ENCODE data around the gene SMAD2.
"Not testable (repeated sequence)": the region's sequence is repeated elsewhere in the genome, so short reads cannot be mapped to it uniquely, and the experiment has no call there.

The SMAD2 gene
- 95.7 to 145 reads per million in 2 donors for total RNA-seq

DNA sequence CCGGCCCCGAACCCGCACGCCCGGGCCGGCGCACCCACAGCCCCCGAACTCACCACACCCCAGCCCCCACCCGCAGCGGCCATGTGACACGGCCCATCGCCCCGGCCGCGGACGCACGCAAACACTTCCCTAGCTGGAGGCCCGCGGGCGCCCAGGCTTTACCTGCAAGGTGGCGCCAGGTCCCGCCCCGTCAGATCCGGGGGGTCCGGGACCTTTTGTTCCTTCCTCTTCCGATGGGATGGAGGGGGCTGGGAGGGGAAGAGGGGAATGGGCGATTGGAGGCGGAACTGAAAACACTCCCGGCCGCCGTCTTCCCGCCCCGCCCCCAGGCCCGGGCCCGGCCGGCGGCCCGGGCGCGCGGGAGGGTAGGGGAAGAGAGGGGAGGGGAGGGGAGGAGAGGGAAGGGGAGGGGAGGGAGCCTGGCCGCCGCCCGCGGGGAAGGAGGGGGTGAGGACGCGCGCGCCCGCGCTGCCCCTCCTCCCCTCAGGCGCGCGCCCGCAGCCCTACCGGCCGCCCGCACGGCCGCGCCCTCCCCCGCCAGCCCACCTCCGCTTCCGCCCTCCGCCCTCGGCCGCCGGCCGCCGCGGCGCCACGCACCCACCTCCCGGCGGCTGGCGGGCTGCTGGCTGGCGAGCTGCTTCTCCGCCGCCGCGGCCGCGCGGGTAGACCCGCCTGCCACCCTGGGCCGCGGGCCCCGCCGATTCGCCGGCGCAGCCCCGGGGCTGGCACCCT lies at the start of gene SMAD2:
SMAD2 (minus strand) TSS at position 461 of the 732 bp plus-strand sequence. CDS start 33,903 bp downstream, outside the sequence.
- DNase-seq: peak; percentile 60 to 89 (median 79)

DNA sequence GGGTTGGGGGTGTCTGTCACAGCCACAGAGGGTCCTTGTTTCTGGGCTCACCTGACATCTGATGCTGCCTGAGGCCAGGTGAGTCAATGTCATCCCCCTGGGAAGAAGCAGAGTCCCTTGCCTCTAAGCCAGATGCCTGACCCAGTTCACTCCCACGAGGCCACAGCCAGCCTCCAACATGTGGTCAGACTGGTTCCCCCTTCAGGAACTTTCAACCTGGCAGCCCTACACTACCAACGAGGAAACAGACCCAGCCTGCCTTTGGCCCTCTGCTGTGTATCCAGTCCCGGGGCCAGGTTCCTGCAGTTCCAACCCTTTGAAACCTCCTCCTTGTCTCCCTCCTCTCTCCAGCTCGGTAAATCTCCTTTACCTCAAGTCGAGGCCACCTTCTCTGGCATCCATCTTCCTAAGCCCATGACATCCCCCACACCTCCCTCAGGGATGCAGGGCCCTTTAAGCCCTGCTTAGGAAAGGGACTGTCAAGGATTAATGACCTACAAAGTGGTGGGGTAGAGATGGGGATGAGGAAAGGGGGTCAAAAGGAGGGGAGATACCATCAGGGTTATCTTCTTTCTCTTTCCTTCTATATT lies 49.2 kb upstream of the SMAD2 start:
- no peak for DNase-seq

DNA sequence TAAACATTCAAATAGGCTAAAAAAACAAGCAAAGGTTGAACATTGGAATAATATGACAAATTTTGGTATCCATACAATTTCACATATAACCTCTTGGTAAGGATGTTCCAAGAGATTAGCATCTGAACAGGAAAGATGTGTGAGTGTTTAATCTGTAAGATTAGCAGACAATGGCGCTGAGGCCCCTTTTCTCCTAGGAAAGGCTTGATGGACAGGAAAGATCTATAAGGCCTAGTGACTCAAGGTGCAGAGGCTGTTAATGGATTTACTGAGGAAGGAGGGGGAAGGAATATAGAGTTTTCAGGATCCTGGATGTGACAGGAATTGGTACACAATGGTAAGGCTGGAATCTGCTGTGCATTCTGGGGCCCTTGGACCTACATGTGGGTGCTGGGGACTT lies 48.1 kb upstream of the SMAD2 start:
- DNase-seq: no peak

DNA sequence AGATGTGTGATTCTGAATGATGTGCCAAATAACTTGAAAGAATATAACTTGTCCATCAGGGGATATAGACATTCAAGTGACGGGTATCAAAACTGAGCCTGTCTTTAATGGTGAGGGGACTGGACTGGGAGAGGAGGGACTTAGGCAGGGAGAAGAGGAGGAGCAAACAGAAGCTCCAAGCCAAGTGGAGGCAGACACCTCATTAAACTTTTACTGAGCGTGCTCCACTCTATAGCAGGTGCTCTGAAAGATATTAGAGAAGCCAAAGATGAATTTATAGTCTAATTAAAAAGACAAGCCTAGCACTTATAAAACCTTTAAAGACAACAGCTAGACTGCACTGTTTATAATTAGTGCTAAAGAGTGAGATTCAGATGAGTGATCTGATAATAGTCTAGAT lies 47.7 kb upstream of the SMAD2 start:
- DNase-seq: no peak

DNA sequence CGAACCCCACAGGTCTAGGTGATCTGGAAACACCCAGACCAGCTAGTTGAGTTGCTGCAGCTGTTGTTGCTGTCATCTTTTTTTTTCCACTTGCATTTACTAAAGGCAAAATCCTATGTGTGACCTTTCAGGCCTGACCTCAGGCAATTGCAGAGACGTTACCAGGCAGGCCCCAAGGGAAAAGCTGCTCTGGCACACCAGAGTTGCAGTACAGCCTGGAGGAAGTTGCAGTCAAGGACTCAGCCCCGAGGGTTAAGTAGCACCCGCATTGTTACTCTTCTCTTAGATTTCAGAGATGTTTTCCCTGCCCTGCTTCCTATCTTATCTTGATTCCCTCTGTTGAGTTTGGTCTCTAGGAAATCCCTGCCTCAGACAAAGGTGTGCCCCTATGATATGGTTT lies 45.2 kb upstream of the SMAD2 start:
- DNase-seq: no peak

DNA sequence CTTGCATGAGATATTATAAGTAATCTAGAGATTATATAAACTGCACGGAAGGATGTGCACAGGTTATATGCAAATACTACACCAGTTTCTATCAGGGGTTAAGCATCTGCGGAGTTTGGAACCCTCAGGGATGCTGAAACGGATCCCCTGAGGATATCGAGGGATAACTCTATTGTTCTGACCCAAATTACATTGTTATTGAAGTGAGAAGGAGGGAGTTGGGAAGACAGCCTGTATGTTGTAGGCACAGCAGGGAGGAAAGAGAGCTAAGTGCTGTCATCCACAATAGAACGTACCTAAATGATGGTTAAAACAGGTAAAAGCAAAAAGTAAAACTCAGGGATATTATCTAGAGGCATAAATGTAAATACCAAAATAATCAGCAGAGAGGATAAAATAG lies 44.6 kb upstream of the SMAD2 start:
- no peak for DNase-seq

DNA sequence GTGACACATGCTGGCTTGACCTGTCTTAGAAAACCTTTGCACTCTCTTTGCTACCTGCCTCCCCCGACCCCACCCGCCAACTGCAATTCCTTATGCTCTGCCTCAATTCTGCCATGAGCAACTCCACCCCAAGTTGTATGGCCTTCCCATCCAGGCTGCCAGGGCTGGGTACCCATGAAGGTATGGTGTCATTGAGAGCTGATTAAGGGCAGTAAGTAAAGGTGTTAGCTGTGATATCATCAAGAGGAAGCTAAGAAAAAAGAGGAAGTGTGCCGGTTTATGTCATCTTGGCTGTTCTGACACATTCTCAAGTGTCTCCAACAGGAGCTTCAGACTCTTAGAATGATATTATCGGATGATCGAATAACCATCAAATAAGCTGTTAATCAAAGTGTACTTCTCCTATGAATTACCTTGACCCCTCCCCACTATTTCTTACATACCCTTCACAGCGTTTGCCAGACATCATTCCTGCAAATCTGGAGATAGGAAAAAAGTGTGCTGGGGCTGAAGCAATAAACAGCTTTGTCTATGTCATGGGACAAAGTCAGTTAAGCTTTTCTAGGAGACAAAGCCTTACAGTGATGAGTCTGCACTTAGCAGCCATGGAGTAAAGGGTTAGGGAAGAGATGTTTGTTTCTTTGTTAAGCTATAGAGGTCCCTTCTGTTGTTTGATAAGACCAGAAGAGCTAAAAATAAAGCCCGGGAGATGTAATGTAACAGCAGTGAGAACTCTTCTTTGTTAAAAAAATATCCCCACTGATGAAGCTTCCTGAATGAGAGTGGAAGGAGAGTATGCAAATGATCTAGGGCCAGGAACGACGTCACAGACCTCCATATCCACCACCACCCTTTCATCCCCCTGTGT lies 40.4 kb upstream of the SMAD2 start:
- peak in 1 of 5 experiments; percentile 6 for DNase-seq

DNA sequence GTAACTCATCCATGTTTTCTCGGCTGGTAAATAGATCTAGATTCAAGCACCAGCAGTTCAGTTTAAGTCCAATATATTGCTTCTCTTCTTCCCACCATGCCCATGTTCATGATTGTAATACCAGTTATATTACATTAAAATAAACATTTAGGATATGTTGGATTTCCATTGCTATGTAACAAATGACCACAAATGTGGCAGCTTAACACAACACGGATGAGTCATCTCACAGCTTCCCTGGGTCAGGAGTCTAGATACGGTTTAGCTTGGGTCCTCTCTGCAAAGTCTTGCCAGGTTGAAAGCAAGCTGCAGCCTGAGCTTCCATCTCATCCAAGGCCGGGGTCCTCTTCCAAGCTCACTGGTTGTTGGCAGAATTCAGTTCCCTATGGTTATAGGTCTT lies 39.4 kb upstream of the SMAD2 start:
- DNase-seq: no peak

DNA sequence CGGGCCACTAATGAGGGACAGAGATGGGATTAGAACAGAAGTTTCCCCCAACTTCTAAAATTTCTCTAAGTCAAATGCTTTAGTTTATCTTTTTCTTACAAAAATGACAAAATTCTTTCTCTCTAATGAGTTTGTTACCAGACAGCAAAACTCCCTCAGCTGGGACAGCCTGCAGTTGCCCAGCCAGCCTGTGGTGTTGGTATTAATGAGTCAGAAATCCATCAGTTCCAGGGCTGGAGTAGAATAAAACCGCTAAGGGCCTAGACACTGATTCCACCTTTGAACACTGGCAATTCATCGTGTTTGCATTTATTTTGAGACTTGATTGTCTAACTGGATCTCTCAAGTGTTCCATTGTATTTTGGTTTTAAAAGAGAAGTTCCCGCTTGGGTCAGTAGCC lies 38.3 kb upstream of the SMAD2 start:
- no peak for DNase-seq

DNA sequence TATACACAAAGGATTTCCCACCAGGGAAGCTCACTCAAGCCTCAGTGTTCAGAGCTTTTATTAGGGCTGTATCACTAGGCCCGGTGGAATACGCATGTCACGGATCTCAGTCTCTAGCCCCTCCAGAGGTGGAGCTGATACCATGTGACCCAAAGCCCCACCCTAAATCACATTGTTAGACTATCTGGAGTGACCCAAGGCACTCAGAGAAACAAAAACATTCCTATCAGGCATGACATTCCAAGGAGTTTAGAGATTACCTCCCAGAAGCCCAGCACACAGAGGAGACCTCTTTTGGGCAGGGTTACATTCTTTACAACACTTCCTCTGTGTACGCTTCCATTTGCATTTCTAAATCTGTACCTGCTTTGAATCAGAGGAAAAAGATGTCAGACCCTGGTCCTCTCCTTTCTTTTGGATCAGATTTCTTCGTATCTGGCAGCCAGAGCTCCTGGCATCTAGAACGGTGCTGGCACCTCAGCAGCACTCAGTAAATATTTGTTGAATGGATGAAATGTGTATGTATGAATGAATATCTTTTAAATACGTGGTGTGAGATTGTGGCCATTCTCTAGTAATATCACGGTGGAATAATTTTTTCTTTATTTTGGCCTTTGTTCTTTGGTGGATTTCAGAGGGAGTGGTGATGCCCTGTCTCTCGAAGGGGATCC lies 37.7 kb upstream of the SMAD2 start:
- no peak for DNase-seq

DNA sequence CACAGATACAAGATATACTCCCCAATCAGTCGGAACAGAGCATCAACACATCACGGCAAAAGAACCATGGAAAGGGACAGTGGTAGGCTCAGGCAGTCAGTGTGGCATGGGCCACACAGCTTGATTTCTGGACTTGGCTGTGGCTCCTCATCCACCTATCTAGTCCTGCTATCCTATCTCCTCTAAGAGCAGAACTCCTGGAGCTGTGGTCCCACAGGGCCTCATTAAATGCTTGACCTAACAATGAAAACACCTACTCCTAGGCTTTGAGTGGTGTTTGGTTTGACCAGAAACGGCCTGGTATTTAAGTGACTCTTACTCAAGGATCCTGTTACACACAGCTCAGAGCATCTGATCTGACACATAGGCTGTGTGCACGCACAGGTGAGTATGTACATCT lies 33.6 kb upstream of the SMAD2 start:
- DNase-seq: no peak

DNA sequence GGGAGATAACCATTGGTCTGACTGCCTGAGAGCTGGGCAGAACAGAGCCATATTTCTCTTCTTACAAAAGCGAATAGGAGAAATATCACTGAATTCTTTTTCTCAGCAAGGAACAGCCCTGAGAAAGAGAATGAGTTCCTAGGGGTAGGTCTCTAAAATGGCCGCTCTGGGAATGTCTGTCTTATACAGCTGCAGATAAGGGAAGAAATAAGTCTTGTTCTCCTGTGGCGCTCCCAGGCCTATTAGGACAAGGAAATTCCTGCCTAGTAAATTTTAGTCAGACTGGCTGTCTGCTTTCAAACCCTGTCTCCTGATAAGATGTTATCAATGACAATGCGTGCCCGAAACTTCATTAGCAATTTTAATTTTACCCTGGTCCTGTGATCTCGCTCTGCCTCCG lies 30.5 kb upstream of the SMAD2 start:
- DNase-seq: not testable (repeated sequence)

DNA sequence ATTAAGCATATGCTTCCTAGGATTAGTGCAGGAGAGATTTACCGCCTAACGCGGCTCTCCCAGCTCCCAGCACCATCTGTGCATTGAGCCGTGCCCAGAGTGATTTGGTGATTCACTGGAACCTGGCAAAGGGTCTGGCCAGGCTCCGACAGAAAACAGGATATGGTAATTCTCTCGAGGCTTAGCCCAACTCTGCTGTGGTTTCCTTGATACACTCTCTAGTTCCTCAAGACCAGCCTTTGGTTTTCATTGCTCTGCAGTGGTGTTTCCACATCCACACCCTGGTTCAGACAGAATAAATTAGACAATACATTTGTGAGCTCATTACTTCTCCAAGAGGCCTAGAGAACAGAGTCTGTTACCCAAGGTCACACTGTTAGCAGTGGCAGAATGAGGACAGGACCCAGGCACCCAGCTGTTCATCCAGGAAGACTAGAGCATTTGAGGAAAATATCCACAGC lies 23.0 kb upstream of the SMAD2 start:
- peak in 2 of 5 experiments; percentile 6 to 85 for DNase-seq

DNA sequence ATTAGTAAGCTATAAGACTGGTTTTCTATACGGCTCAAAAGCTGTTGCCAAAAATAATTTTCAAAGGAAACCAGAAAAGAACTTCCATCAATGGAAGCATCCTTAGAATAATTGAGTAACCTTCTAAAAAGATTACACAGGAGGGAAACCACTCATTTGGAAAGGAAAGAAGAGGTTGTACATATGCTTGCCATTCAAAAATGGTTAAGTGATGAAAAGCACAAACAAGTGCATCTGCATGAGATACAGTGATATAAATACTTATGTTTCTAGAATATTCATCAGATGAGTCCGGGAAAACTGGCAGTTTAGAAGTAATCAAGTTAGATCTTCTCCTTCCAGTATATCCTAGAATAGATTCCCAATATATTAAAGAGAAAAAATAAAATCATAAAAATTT lies 20.1 kb upstream of the SMAD2 start:
- DNase-seq: no peak

DNA sequence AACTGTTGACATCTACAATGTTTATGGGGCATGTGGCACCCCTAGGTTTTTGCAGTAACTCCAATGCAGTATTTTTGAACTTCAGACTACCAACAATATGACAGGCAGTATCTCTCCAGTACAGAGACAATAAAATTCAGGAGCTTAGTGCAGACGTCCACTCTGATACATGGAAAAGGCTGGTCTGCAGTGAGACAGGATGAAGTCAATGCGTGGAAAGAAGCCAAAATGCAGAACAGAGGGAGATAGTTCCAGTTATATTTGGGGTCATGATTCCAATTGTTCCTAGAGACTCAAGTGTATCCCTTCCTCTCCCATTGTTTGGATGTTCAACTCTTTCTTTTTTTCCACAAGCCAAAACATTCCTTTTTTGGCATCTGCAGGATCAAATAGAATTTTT lies 18.7 kb upstream of the SMAD2 start:
- DNase-seq: no peak

DNA sequence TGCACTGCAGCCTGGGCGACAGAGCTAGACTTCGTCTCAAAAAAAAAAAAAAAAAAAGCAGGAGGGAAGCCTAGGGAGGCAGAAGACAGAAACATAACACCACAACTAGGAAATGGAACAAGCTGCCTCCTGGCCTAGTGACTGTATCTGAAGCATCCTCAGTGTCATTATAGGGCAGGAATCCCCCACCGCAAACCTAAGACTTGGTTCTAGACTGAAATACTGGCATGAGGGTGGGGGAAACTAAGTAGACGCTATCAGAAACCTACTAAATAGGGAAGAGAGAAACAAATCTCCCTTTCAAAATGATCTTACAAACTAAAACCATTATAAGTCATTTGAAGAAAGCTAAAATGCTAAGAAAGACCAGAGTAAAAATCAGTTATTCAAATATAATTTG lies 16.4 kb upstream of the SMAD2 start:
- DNase-seq: no peak

DNA sequence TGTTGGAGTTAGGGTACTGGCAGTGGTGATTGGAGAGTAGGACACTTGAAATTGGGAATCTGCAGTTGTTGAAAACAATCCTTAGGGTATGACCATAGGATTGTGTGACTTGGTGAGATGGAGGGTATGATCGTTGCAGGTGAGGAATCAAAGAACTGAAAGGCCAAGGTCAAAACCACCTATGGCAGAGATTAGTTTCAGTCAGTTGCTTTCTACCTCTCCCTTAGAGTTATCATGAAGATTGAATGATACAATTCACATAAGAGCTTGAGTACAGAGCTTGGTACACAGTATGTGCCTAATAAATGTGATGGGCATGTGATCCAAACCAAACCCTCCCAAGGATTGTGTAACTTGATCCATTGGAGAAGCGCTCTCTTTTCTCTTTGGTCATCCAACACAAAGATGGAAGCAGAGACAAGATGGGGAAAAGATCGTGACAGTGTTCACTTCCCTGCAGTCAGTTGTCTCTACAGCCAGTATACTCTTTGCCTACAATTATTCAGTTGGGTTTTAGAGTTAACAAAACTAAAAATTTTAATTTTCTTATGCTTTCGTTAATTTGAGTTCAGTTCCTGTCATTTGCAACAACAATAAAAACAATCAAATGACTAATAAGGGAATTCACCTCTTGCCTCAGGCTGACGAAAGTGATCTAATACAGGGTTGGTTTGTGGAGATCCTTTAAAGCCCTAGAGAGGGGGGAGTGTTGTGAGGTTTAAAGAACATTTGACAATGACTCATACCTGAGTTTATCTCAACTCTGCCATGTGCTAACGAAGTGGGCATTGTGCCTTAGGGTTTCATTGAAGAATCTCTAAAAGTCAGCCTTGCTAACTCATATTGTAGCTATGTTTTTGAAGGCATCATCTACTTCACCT lies 14.8 kb upstream of the SMAD2 start:
- peak in 1 of 5 experiments; percentile 69 for DNase-seq

DNA sequence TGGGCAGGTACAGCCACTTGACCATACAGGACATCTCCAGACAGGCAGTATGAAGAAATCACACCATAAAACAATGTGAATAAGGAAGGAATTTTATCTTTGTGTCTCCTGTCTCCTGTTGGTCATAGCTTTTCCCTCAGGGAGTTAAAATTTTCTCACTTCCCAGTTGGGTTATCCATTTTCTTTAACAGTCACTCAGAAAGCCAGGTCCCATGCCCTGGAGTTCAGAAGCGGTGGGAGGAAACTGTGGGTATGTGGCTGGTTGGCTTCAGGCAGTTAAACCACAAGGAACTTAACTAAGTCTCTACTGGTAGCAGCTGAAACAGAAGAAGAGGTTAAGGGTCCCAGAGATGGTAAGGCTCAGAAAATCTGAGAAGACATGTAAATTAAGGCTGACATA lies 6.5 kb upstream of the SMAD2 start:
- DNase-seq: peak in 1 of 5 experiments; percentile 68

DNA sequence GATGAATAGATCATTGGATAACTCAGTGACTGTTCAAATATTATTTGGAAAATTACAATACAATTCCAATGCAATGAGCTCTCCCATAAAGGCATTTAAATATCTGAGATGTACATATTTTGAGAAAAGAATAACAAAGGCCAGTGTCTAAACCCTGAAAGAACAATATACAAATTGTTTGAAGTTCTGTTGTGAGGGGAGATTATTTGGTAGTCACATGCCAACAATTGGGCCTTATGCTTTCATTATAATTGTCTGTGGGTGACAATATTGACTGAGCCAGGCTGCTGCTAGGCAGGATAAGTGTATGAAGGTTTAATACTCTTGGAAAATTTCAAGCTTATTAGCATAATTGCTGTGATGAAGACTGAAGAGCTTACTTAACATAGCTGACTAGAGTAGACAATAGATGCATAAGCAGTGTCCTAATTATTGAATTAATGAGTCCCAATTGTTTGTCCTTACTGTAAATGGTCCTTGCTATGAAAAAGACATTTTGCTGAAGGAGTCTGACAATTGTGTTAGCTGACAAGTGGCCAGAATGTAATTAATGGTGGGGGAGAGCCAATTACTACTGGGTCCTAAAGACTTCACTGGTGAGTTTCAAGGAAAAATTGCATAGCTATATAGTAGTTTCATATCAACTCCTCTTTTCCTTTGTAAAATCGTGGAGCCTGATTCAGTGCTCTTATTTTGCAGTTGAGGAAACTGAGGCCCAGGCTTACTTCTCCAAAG lies 5.0 kb upstream of the SMAD2 start:
- DNase-seq: no peak

DNA sequence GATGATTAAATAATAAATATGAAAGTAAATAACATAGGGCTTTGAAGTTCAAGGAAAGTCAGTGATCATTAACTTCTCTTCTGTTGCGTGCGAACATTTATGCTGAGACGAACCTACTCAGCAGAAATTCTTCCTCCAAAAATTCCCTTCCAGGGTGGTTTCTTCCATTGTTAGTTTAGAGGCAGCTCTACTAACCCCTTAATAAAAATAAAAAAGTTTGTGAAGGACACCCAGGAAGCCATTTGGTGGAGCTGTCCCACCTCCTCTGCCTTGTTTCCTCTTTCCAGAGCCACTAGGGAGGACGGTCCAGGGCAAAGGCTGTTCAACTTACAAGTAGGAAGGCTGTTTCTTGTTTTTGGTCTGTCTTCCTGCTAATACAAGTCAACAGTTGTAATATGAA lies 2.1 kb upstream of the SMAD2 start:
- DNase-seq: no peak

DNA sequence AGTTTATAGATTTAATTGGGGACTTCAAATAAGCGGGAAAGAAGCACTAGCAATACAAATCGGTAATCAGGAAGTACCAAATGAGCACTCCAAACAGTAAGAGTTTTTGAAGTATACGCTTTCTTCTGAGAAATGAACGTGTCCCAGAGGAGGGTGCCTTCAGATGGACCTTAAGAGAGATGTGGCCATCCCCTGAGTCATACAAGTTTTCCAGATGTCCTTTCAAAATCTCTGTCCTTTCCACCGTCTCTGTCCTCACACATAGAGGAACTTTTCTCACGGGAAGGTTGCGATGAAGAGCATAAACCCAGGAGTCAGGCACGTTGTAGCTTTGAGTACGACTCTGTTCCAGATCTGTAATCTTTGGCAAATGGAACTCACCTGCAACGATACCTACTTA lies 1.7 kb upstream of the SMAD2 start:
- DNase-seq: no peak

Measured in T-helper 2 cell (primary cell).